Ishikawa (cell line): ENCODE data around the gene GBP1.

Source experiments
- CEBPB ChIP-seq: IDR thresholded peaks from 2 replicates; pipeline ENCODE4 v1.6.1; 2012
- EGR1 ChIP-seq: IDR thresholded peaks from 2 replicates; pipeline ENCODE4 v1.6.1; 2012
- TAF1 ChIP-seq: IDR thresholded peaks from 2 replicates; pipeline ENCODE4 v1.6.1; 2012; ENCODE audit warnings: low read depth, mild to moderate bottlenecking
- YY1 ChIP-seq: IDR thresholded peaks from 2 replicates; pipeline ENCODE4 v1.6.1; 2012; ENCODE audit warnings: low read depth
- TF ChIP-seq, protein P1 (sequence below): IDR thresholded peaks from 2 replicates; pipeline ENCODE4 v1.6.1; 2012

DNA sequence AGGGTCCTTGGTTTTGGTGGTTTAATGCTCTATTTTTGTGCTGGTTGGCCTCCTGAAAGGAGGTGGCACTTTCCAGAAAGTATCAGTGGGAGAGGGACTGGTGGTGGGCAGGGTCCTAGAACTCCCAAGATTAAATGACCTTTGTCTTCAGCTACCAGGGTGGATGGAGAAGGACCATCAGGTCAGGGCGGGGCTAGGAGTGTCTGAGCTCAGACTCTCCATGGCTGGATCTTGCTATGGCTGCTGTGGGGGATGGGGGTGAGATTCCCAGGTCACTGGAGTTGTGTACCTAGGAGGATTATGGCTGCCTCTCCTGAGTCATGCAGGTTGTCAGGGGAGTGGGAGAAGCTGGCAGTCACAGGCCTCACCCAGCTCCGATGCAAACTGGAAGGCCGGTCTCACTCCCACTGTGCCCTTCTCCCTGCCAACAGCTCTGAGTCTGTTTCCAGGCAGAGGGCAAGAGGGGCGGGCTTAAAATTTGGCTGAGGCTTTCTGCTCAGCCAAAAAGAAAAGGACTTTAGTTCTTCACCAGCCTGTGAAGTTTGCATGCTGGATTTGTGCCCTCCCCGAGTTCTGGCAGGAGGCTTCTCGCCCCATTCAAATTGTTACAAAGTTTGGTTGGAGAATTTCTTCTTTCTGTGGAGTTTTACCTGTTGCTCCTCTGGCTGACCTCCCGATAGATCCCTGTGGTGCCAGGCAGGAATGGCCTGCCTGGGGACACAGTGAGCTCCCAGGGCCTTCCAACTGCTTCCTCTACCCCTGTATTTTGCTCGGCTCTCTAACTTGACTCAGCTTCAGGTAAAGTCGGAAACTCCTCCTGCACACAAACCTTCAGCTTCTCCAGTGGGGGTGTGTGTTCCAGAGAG is 59.5 kb downstream of the GBP1 start:
- TF ChIP-seq CEBPB, result no peak
- TF ChIP-seq TAF1, result no peak
- TF ChIP-seq, protein P1, sequence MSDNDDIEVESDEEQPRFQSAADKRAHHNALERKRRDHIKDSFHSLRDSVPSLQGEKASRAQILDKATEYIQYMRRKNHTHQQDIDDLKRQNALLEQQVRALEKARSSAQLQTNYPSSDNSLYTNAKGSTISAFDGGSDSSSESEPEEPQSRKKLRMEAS, result no peak
- TF ChIP-seq EGR1, result no peak
- TF ChIP-seq YY1, result no peak
